ENCODE data around the gene TMEM141. TPM values are rescaled to one million over a fixed set of nuclear protein-coding genes. Genes with fewer than 3 reads are reported as not detected.

The TMEM141 gene
- total and polyA plus RNA-seq, 2 donors (not counting 1 experiment from before 2014, with no cell fraction given) = 43.3 to 56.5 TPM

DNA sequence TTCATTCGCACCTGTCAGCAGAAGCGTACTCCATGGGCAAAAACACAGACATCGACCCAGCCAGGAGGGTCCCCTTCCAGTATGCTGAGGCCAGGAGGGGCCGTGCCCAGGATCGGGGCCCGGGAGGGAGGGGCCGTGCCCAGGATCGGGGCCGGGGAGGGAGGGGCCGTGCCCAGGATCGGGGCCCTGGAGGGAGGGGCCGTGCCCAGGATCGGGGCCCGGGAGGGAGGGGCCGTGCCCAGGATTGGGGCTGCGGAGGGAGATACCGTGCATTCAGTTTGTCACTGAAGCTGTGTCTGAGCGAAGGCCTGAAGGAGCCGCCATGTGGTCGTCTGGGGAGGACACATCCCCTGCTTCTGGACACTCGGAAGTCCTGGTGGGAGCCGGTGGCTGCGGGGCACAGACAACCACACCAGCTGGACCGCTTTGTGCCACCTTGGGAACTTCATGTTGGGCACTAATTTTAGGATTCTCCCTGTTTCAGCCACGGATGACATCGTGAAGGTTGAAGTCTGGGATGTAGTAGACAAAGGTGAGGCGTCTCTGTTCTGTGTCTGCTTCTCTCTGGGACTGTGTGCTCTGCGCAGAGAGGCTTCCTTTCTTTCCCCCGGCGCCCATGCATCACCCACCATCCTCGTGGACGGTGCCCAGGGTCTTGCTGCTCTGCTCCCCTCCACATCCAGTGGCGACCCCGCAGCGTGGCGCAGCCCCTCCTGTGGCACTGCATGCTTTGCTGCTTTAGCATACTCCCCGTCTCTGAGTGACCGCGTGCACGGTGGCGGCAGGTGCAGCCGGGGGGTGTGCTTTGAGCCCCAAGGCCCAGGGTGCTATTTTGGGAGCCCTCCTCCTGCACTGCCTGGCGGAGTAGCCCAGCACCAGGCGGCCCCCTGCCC is 34.4 kb downstream of the TMEM141 start:
- DNase-seq (ENCODE audit: low read depth in 2 of 2) = no peak
- TF ChIP-seq, protein P1, sequence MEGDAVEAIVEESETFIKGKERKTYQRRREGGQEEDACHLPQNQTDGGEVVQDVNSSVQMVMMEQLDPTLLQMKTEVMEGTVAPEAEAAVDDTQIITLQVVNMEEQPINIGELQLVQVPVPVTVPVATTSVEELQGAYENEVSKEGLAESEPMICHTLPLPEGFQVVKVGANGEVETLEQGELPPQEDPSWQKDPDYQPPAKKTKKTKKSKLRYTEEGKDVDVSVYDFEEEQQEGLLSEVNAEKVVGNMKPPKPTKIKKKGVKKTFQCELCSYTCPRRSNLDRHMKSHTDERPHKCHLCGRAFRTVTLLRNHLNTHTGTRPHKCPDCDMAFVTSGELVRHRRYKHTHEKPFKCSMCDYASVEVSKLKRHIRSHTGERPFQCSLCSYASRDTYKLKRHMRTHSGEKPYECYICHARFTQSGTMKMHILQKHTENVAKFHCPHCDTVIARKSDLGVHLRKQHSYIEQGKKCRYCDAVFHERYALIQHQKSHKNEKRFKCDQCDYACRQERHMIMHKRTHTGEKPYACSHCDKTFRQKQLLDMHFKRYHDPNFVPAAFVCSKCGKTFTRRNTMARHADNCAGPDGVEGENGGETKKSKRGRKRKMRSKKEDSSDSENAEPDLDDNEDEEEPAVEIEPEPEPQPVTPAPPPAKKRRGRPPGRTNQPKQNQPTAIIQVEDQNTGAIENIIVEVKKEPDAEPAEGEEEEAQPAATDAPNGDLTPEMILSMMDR (conservative IDR thresholded peaks at IDR 0.05 in 1 of 2, IDR thresholded peaks at IDR 0.05 in 1 of 2; ENCODE audit: low read depth in 1 of 2, low read length in 2 of 2) = no peak
- TF ChIP-seq EZH2 (IDR thresholded peaks at IDR 0.05; ENCODE audit: low read length, missing control alignments) = no peak
- Histone ChIP-seq H3K4me1 (ENCODE audit: control insufficient read depth, extremely low read depth, insufficient read depth, low read length) (peaks cover 3% of the 10 kb centered on the region), H3K4me3 (replicated peaks in 1 of 4; ENCODE audit: control extremely low read depth in 1 of 4, insufficient read depth in 1 of 4, low read depth in 3 of 4, low read length in 4 of 4) (no peak overlapping the region), H3K4me2 (ENCODE audit: extremely low read depth, insufficient read depth, low read length) (no peak overlapping the region), H4K20me1 (ENCODE audit: control insufficient read depth, extremely low read depth, insufficient read depth, low read length) (no peaks in the 10 kb centered on the region), H3K9ac (ENCODE audit: insufficient read depth, low read length) (no peak overlapping the region), H3K9me3 (ENCODE audit: control insufficient read depth, insufficient read depth, low read depth, low read length) (no peaks in the 10 kb centered on the region), H3K27ac (ENCODE audit: insufficient read depth, low read length) (no peak overlapping the region), H3K27me3 (ENCODE audit: control insufficient read depth, insufficient read depth, low read length) (no peaks in the 10 kb centered on the region), H3K79me2 (ENCODE audit: control insufficient read depth, insufficient read depth, low read length) (peaks cover 16% of the 10 kb centered on the region), H2AFZ (ENCODE audit: low read length) (no peak overlapping the region), H3K36me3 (ENCODE audit: control insufficient read depth, insufficient read depth, low read length) (peaks cover 32% of the 10 kb centered on the region)

DNA sequence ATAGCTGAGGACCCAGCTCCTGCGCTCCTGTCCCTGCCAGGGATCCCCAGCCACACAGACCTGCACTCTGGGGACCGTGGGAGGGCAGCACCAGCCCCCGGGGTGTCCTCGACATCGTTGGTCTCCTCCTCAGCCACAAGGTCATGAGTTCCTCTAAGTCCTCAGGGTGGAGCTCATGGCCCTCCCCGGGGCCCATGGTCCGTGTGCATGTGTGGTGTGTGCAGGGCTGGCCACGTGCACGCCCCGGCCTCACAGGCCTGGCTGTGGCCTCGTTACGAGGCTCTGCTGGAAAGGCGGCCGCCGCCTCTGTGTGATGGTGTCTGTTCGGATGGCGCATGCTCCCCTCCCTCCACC is 35.0 kb downstream of the TMEM141 start:
- Histone ChIP-seq H4K20me1 (ENCODE audit: control insufficient read depth, extremely low read depth, insufficient read depth, low read length) (no peaks in the 10 kb centered on the region), H2AFZ (ENCODE audit: low read length) (no peak overlapping the region), H3K27ac (ENCODE audit: insufficient read depth, low read length) (no peak overlapping the region), H3K4me3 (replicated peaks in 1 of 4; ENCODE audit: control extremely low read depth in 1 of 4, insufficient read depth in 1 of 4, low read depth in 3 of 4, low read length in 4 of 4) (no peak overlapping the region), H3K9me3 (ENCODE audit: control insufficient read depth, insufficient read depth, low read depth, low read length) (no peaks in the 10 kb centered on the region), H3K4me2 (ENCODE audit: extremely low read depth, insufficient read depth, low read length) (no peak overlapping the region), H3K79me2 (ENCODE audit: control insufficient read depth, insufficient read depth, low read length) (peaks cover 10% of the 10 kb centered on the region), H3K27me3 (ENCODE audit: control insufficient read depth, insufficient read depth, low read length) (no peaks in the 10 kb centered on the region), H3K36me3 (ENCODE audit: control insufficient read depth, insufficient read depth, low read length) (peaks cover 33% of the 10 kb centered on the region), H3K4me1 (ENCODE audit: control insufficient read depth, extremely low read depth, insufficient read depth, low read length) (peaks cover under 1% of the 10 kb centered on the region), H3K9ac (ENCODE audit: insufficient read depth, low read length) (no peak overlapping the region)
- DNase-seq (ENCODE audit: low read depth in 2 of 2) = no peak
- TF ChIP-seq EZH2 (IDR thresholded peaks at IDR 0.05; ENCODE audit: low read length, missing control alignments) = no peak
- TF ChIP-seq, protein P1 (conservative IDR thresholded peaks at IDR 0.05 in 1 of 2, IDR thresholded peaks at IDR 0.05 in 1 of 2; ENCODE audit: low read depth in 1 of 2, low read length in 2 of 2) = no peak

DNA sequence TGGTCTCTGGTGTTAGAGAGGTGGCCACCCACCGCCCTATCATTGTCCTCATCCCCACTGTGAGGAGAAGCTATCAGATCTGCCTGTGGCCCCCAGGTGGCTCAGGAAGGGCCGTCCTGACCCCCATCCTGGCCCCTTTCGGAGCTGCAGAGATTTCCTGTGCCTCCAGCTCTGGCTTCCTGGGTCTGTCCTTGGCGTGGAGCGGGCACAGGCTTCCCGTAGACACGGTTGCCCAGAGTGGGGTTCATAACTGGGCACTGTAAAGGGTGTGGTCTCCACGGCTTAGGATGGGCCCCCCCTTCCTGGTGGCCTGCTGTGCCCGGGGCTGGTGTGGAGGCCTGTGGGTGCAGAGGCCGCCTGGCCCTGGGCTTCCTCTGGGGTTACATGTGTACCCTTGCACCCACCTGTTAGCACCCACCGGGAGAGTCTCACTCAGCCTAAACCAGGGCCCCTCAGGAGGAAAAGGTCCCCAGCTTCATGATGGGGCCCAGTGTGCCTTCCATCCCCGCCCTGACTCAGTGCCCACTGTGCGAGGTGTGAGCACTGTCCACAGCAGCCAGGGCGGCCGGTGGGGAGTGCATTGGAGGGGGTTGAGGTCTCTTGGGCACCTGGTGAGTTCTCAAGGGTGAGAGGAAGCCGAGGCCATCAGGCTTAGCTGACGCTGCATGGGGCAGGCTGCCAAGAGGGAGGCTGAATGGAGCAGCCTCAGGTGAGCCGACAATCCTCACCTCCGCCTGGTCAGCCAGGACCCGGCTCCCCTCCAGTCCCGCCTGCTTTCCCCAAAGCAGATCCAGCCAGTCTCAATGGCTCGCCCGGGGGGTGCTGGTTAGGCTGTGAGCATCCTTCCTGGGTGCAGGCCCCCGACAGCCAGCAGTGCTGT is 35.8 kb downstream of the TMEM141 start:
- Histone ChIP-seq H3K4me2 (ENCODE audit: extremely low read depth, insufficient read depth, low read length) (no peak overlapping the region), H2AFZ (ENCODE audit: low read length) (no peak overlapping the region), H3K9me3 (ENCODE audit: control insufficient read depth, insufficient read depth, low read depth, low read length) (no peaks in the 10 kb centered on the region), H3K79me2 (ENCODE audit: control insufficient read depth, insufficient read depth, low read length) (peaks cover 6% of the 10 kb centered on the region), H3K4me3 (replicated peaks in 1 of 4; ENCODE audit: control extremely low read depth in 1 of 4, insufficient read depth in 1 of 4, low read depth in 3 of 4, low read length in 4 of 4) (no peak overlapping the region), H3K9ac (ENCODE audit: insufficient read depth, low read length) (no peak overlapping the region), H3K27me3 (ENCODE audit: control insufficient read depth, insufficient read depth, low read length) (no peaks in the 10 kb centered on the region), H3K27ac (ENCODE audit: insufficient read depth, low read length) (no peak overlapping the region), H3K36me3 (ENCODE audit: control insufficient read depth, insufficient read depth, low read length) (peaks cover 36% of the 10 kb centered on the region), H3K4me1 (ENCODE audit: control insufficient read depth, extremely low read depth, insufficient read depth, low read length) (no peaks in the 10 kb centered on the region), H4K20me1 (ENCODE audit: control insufficient read depth, extremely low read depth, insufficient read depth, low read length) (no peaks in the 10 kb centered on the region)
- TF ChIP-seq, protein P1 (conservative IDR thresholded peaks at IDR 0.05 in 1 of 2, IDR thresholded peaks at IDR 0.05 in 1 of 2; ENCODE audit: low read depth in 1 of 2, low read length in 2 of 2) = no peak
- TF ChIP-seq EZH2 (IDR thresholded peaks at IDR 0.05; ENCODE audit: low read length, missing control alignments) = no peak
- no peak for DNase-seq (ENCODE audit: low read depth in 2 of 2)

Data from fibroblast of lung (primary cell).